GM23338 (cell line): ENCODE measurements around the gene TMC3.

Experiments used
- CREB1 ChIP-seq: fragments of 250-450 bp; sonication (Bioruptor Pico); IDR thresholded peaks from 2 replicates; pipeline ENCODE4 v1.5.0; 2020; ENCODE audit warnings: low read depth, mild to moderate bottlenecking, moderate library complexity
- CTCF ChIP-seq, 2 experiments: fragments of 200-600 bp in 1 of 2; sonication (generic) in 1 of 2; conservative IDR thresholded peaks; 2 replicates each; pipeline versions ENCODE4 v1.5.1 to v1.6.1; 2016 to 2017; ENCODE audit warnings: antibody characterized with exemption in 2 of 2, low read depth in 2 of 2, mild to moderate bottlenecking in 2 of 2, moderate library complexity in 1 of 2
- EZH2 ChIP-seq: fragments of 200-600 bp; sonication (generic); IDR thresholded peaks from one replicate; pipeline ENCODE4 v1.8.0; 2017; ENCODE audit warnings: antibody characterized with exemption, mild to moderate bottlenecking, low read depth; ENCODE audit not compliant: unreplicated experiment
- EZH2phosphoT487 ChIP-seq: fragments of 200-600 bp; sonication (generic); IDR thresholded peaks from one replicate; pipeline ENCODE4 v1.8.1; 2018; ENCODE audit warnings: antibody characterized with exemption; ENCODE audit not compliant: unreplicated experiment
- JUNB ChIP-seq: IDR thresholded peaks from one replicate; pipeline ENCODE4 v1.6.1; 2016; ENCODE audit warnings: antibody characterized with exemption; ENCODE audit not compliant: unreplicated experiment
- POLR2AphosphoS5 ChIP-seq: IDR thresholded peaks from 2 replicates; pipeline ENCODE4 v1.6.1; 2016; ENCODE audit warnings: antibody characterized with exemption, low read depth
- REST ChIP-seq: IDR thresholded peaks from one replicate; pipeline ENCODE4 v1.6.1; 2018; ENCODE audit warnings: antibody characterized with exemption; ENCODE audit not compliant: unreplicated experiment
- STAT1 ChIP-seq: IDR thresholded peaks from one replicate; pipeline ENCODE4 v1.6.1; 2016; ENCODE audit warnings: antibody characterized with exemption; ENCODE audit not compliant: unreplicated experiment
- ZNF114 ChIP-seq: fragments of 250-450 bp; sonication (Bioruptor Pico); IDR thresholded peaks from 2 replicates; pipeline ENCODE4 v1.5.0; 2020; ENCODE audit warnings: mild to moderate bottlenecking, moderate library complexity

GRCh38 chr15:81363718-81364500 lies 10.1 kb downstream of the TMC3 start:
- TF ChIP-seq CTCF (conservative IDR thresholded peaks at IDR 0.05; ENCODE audit: low read depth in 2 of 2) (no peak), POLR2AphosphoS5 (no peak), EZH2 (no peak), REST (no peak), ZNF114 (CRISPR knock-in tag) (no peak), EZH2phosphoT487 (no peak), CREB1 (no peak), STAT1 (no peak), JUNB (no peak)
